ENCODE data around the gene ETFBKMT. TPM values are rescaled to one million over a fixed set of nuclear protein-coding genes. Genes with fewer than 3 reads are reported as not detected.

Gene ETFBKMT
- total RNA-seq, 1 experiment from 2014 or later: 2.0 TPM

- no peak for TF ChIP-seq ZNF281 (CRISPR knock-in tag; IDR thresholded peaks at IDR 0.05)
- no peak for TF ChIP-seq ATF2 (CRISPR knock-in tag; IDR thresholded peaks at IDR 0.05; ENCODE audit: borderline replicate concordance, low read depth)
- TF ChIP-seq TEAD4 (CRISPR knock-in tag; IDR thresholded peaks at IDR 0.05): no peak
- no peak for TF ChIP-seq ZNF425 (CRISPR knock-in tag; conservative IDR thresholded peaks at IDR 0.05)
- no peak for TF ChIP-seq PRDM15 (CRISPR knock-in tag; IDR thresholded peaks at IDR 0.05)
- no peak for TF ChIP-seq E2F5 (CRISPR knock-in tag; IDR thresholded peaks at IDR 0.05)
- TF ChIP-seq MYBL2 (CRISPR knock-in tag; IDR thresholded peaks at IDR 0.05): no peak
- no peak for TF ChIP-seq FOXK1 (CRISPR knock-in tag; IDR thresholded peaks at IDR 0.05)
- no peak for TF ChIP-seq NR2C2 (CRISPR knock-in tag; IDR thresholded peaks at IDR 0.05)
- no peak for TF ChIP-seq ZMAT4 (CRISPR knock-in tag; IDR thresholded peaks at IDR 0.05)
- TF ChIP-seq ZNF317 (CRISPR knock-in tag; IDR thresholded peaks at IDR 0.05; ENCODE audit: borderline replicate concordance, low read depth): no peak
- TF ChIP-seq OVOL2 (CRISPR knock-in tag; IDR thresholded peaks at IDR 0.05; ENCODE audit: borderline replicate concordance): no peak
Observed at GRCh38 chr12:31664038-31664437, 4.5 kb downstream of the ETFBKMT start (continued).

GRCh38 chr12:31669020-31669419 lies 9.5 kb downstream of the ETFBKMT start:
- H3K27ac Mint-ChIP-seq: no peak overlapping the region
- ChIA-PET CTCF (no interaction called here), POLR2A (interaction anchor here (0.6 kb wide), 1 partner anchor 400 kb away, joined by 4 read pairs; no protein-coding TSS in a partner anchor)
- DNase-seq (ENCODE audit: low spot score) (no peak), ATAC-seq (no peak)
- peaks cover 48% of the 10 kb centered on the region for H3K36me3 Mint-ChIP-seq
- no peak overlapping the region for H3K4me3 Mint-ChIP-seq
- peaks cover 47% of the 10 kb centered on the region for H3K9me3 Mint-ChIP-seq
- H3K4me1 Mint-ChIP-seq: peaks cover 16% of the 10 kb centered on the region
- peaks cover 4% of the 10 kb centered on the region; the same call in 1 of the 2 replicates for H3K27me3 Mint-ChIP-seq (ENCODE audit: low read depth)
- no peak for TF ChIP-seq OVOL2 (CRISPR knock-in tag; IDR thresholded peaks at IDR 0.05; ENCODE audit: borderline replicate concordance)
- TF ChIP-seq ATF6 (CRISPR knock-in tag; IDR thresholded peaks at IDR 0.05): no peak
- TF ChIP-seq ARID4B (CRISPR knock-in tag; IDR thresholded peaks at IDR 0.05; ENCODE audit: borderline replicate concordance): no peak
- no peak for TF ChIP-seq FOXJ3 (CRISPR knock-in tag; IDR thresholded peaks at IDR 0.05; ENCODE audit: borderline replicate concordance)
- no peak for TF ChIP-seq NR1H2 (CRISPR knock-in tag; IDR thresholded peaks at IDR 0.05)
- TF ChIP-seq IRF1 (CRISPR knock-in tag; IDR thresholded peaks at IDR 0.05): no peak

All from WTC11 (cell line).